Endothelial cell of umbilical vein (primary cell): ENCODE data around the gene DDX46. TPM values are rescaled to one million over a fixed set of nuclear protein-coding genes. Genes with fewer than 3 reads are reported as not detected.

Source experiments
- BruUV-seq: library from RNA; stranded (reverse); fragments of 400-500 nt; replicated peaks from 2 replicates; lab custom pipeline; 2021; lab: Mats Ljungman, UMichigan
- CTCF ChIA-PET: fragments of 300-600, 350-600 bp; sonication (Branson Sonifier 250); formaldehyde crosslinking; loops from one replicate; lab custom pipeline; 2021; ENCODE audit warnings: antibody characterized with exemption, inconsistent platforms; lab: Charles Lee
- POLR2A ChIA-PET: fragments of 300-600, 350-600 bp; sonication (Branson Sonifier 250); formaldehyde crosslinking; loops from one replicate; lab custom pipeline; 2021; ENCODE audit warnings: antibody characterized with exemption, inconsistent platforms; lab: Charles Lee
- DNase-seq: peaks from one replicate; pipeline ENCODE4 v3.0.0-alpha.2; 2011; ENCODE audit warnings: low read depth, low spot score
- FAIRE-seq: peaks from 2 replicates; lab custom pipeline; 2011; peaks lifted over from hg19 to GRCh38; lab: Jason Lieb, UNC
- H2AFZ ChIP-seq: 2 replicates; pipeline ENCODE4 v1.6.0; 2012; ENCODE audit warnings: low read depth, low read length, control low read depth, inconsistent platforms
- H3K27ac ChIP-seq: 2 replicates; pipeline ENCODE4 v1.5.1; 2011; ENCODE audit warnings: low read depth, mild to moderate bottlenecking, control low read depth, low read length, moderate library complexity; ENCODE audit not compliant: insufficient read depth
- H3K27me3 ChIP-seq, 2 experiments: 2 replicates each; pipeline versions ENCODE4 v1.6.0 to v1.6.1; 2011; ENCODE audit warnings: low read length in 2 of 2, mixed read lengths in 1 of 2; ENCODE audit not compliant: control insufficient read depth in 2 of 2, insufficient read depth in 2 of 2
- H3K36me3 ChIP-seq, 2 experiments: 2 replicates in 1 of 2; 3 replicates in 1 of 2; pipeline ENCODE4 v1.5.1; 2011; ENCODE audit warnings: low read length in 2 of 2, mild to moderate bottlenecking in 1 of 2, moderate library complexity in 1 of 2; ENCODE audit not compliant: control insufficient read depth in 2 of 2, insufficient read depth in 2 of 2; ENCODE audit errors: extremely low read depth in 1 of 2
- H3K4me1 ChIP-seq: 3 replicates; pipeline ENCODE4 v1.5.1; 2011; ENCODE audit warnings: mild to moderate bottlenecking, low read length; ENCODE audit not compliant: control insufficient read depth, insufficient read depth; ENCODE audit errors: extremely low read depth
- H3K4me2 ChIP-seq: 2 replicates; pipeline ENCODE4 v1.6.1; 2011; ENCODE audit warnings: low read length, control low read depth, mixed read lengths; ENCODE audit not compliant: insufficient read depth
- H3K4me3 ChIP-seq, 3 experiments: fragments of 200-600 bp in 1 of 3; sonication (generic), shearing (Covaris generic) in 1 of 3; replicated peaks in 1 of 3; 2 replicates each; pipeline ENCODE4 v1.5.1; 2011 to 2016; ENCODE audit warnings: control low read depth in 3 of 3, low read length in 3 of 3, mild to moderate bottlenecking in 2 of 3, inconsistent platforms in 1 of 3, low read depth in 1 of 3, moderate library complexity in 1 of 3; ENCODE audit not compliant: insufficient read depth in 1 of 3
- H3K79me2 ChIP-seq: 2 replicates; pipeline ENCODE4 v1.6.0; 2012; ENCODE audit warnings: low read length, inconsistent platforms; ENCODE audit not compliant: control insufficient read depth, insufficient read depth
- H3K9ac ChIP-seq: replicated peaks from 2 replicates; pipeline ENCODE3; 2011; ENCODE audit warnings: low read length, control low read depth; ENCODE audit not compliant: insufficient read depth; ENCODE audit errors: extremely low read depth
- H3K9me1 ChIP-seq: replicated peaks from 3 replicates; pipeline ENCODE4 v1.6.0; 2011; ENCODE audit warnings: mild to moderate bottlenecking, low read length; ENCODE audit not compliant: control insufficient read depth, insufficient read depth; ENCODE audit errors: extremely low read depth
- H3K9me3 ChIP-seq: replicated peaks from 2 replicates; pipeline ENCODE4 v1.5.1; 2012; ENCODE audit warnings: low read length, inconsistent platforms; ENCODE audit not compliant: control insufficient read depth, insufficient read depth
- H4K20me1 ChIP-seq: replicated peaks from 2 replicates; pipeline ENCODE3; 2011; ENCODE audit warnings: mild to moderate bottlenecking, low read length; ENCODE audit not compliant: control insufficient read depth, insufficient read depth; ENCODE audit errors: extremely low read depth
- CTCF ChIP-seq, 2 donors: IDR thresholded peaks; 1 replicate in 1 of 2; 2 replicates in 1 of 2; pipeline ENCODE4 v1.5.1; 2011; ENCODE audit warnings: low read length in 2 of 2, mild to moderate bottlenecking in 2 of 2, moderate library complexity in 2 of 2, control low read depth in 1 of 2, inconsistent platforms in 1 of 2, low read depth in 1 of 2; ENCODE audit not compliant: insufficient read depth in 1 of 2; ENCODE audit errors: extremely low read depth in 1 of 2
- EZH2 ChIP-seq: IDR thresholded peaks from 2 replicates; pipeline ENCODE4 v1.6.1; 2012; ENCODE audit warnings: borderline replicate concordance, low read depth, mild to moderate bottlenecking, moderate library complexity, low read length, inconsistent platforms; ENCODE audit not compliant: severe bottlenecking
- FOS ChIP-seq: IDR thresholded peaks from 2 replicates; pipeline ENCODE4 v1.6.1; 2011; ENCODE audit warnings: mild to moderate bottlenecking, low read length, moderate library complexity, borderline replicate concordance; ENCODE audit not compliant: insufficient read depth
- GATA2 ChIP-seq: IDR thresholded peaks from 2 replicates; pipeline ENCODE4 v1.7.0; 2011; ENCODE audit warnings: low read depth, mild to moderate bottlenecking, moderate library complexity, mixed read lengths, low read length; ENCODE audit not compliant: insufficient read length, insufficient read depth
- JUN ChIP-seq: IDR thresholded peaks from 2 replicates; pipeline ENCODE4 v1.6.1; 2011; ENCODE audit warnings: borderline replicate concordance, low read depth; ENCODE audit not compliant: insufficient read length, insufficient read depth
- MAX ChIP-seq: IDR thresholded peaks from 2 replicates; pipeline ENCODE4 v1.6.1; 2011; ENCODE audit not compliant: insufficient read depth, insufficient read length
- MYC ChIP-seq: IDR thresholded peaks from one replicate; pipeline ENCODE4 v1.6.1; 2011; ENCODE audit warnings: mild to moderate bottlenecking, low read depth, low read length
- POLR2A ChIP-seq: IDR thresholded peaks from 2 replicates; pipeline ENCODE4 v1.6.1; 2012; ENCODE audit warnings: low read depth, mild to moderate bottlenecking, control low read depth, low read length
- POLR2AphosphoS5 ChIP-seq: IDR thresholded peaks from 2 replicates; pipeline ENCODE4 v1.6.1; 2012; ENCODE audit warnings: low read depth, mild to moderate bottlenecking, control low read depth, low read length, moderate library complexity; ENCODE audit not compliant: insufficient read depth
- dilution Hi-C: fragments of 300-500 bp; cut with MboI; formaldehyde crosslinking; loops from one replicate; pipeline ENCODE4 v1.15.0; 2019; ENCODE audit warnings: low sequenced_read_pairs; ENCODE audit not compliant: extremely low pct_ligation_motif_present
- intact Hi-C: fragments of 100-400 bp; cut with micrococcal nuclease; formaldehyde crosslinking; loops from one replicate; pipeline ENCODE4 v1.10.0; 2022
- polyA plus RNA-seq, 4 experiments: library from polyadenylated mRNA; depleted of rRNA in 3 of 4; stranded (reverse) in 3 of 4; unstranded in 1 of 4; fragments of >200 nt; gene quantifications; 2 replicates each; pipeline versions ENCODE4 v1.2.1 to v1.2.3, GENCODE V29; 2011 to 2012; ENCODE audit warnings: missing spikeins in 1 of 4
- total RNA-seq: library from RNA; stranded (reverse); gene quantifications from 2 replicates; pipeline ENCODE4 v1.2.3, GENCODE V29; 2021

The DDX46 gene
- total and polyA plus RNA-seq, 2 donors (not counting 3 experiments of a cell fraction or from before 2014, with no cell fraction given), result 16.0 to 65.2 TPM

DNA sequence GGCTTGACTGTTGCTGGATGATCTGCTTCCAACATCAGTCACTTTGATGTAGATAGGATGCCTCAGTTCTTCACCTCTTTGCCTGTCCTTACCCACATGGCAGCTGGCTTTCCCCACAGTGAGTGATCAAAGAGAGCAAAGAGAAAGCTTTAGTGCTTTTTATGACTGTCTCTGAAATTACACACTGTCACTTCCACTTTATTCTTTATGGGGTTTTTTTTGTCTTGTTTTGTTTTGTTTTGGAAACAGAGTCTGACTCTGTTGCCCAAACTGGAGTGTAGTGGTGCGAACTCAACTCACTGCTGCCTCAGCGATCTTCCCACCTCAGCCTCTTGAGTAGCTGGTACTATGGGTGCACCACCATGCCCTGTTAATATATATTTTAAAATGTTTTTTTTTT, 54.8 kb downstream of the DDX46 start:
- Histone ChIP-seq H3K27me3 (no peaks in the 10 kb centered on the region), H3K4me3 (no peak overlapping the region), H3K4me2 (no peak overlapping the region), H3K27ac (no peak overlapping the region), H3K9me1 (no peaks in the 10 kb centered on the region), H3K9ac (no peak overlapping the region), H2AFZ (no peak overlapping the region), H4K20me1 (no peaks in the 10 kb centered on the region), H3K79me2 (no peaks in the 10 kb centered on the region), H3K36me3 (peaks cover 14 to 16% of the 10 kb centered on the region in 2 experiments), H3K4me1 (no peaks in the 10 kb centered on the region), H3K9me3 (no peaks in the 10 kb centered on the region)
- DNase-seq (no peak), FAIRE-seq (no peak)
- intact Hi-C loops (no loop called here), dilution Hi-C loops (no loop called here)
- BruUV-seq, result no TSS peak
- ChIA-PET POLR2A (no interaction called here), CTCF (no interaction called here)
- no peak for TF ChIP-seq EZH2
- TF ChIP-seq GATA2, result no peak
- TF ChIP-seq JUN, result no peak
- TF ChIP-seq FOS, result no peak
- TF ChIP-seq POLR2AphosphoS5, result no peak
- no peak for TF ChIP-seq MYC
- TF ChIP-seq MAX, result no peak
- no peak for TF ChIP-seq POLR2A
- no peak for TF ChIP-seq CTCF (IDR thresholded peaks at IDR 0.05; ENCODE audit: extremely low read depth in 1 of 2, insufficient read depth in 1 of 2, low read depth in 1 of 2, low read length in 2 of 2)
